ENCODE data around the gene KRT78.
"Not testable (repeated sequence)": the region's sequence is repeated elsewhere in the genome, so short reads cannot be mapped to it uniquely, and the experiment has no call there.

The KRT78 gene

GRCh38 chr12:52848661-52849255 lies at the start of gene KRT78:
Gene KRT78 (minus strand): TSS chr12:52848994. CDS start chr12:52848930, 64 bp downstream.
- DNase-seq (ENCODE audit: low read depth) = no peak

- no peak for DNase-seq (ENCODE audit: low read depth)
These were observed 47.7 kb upstream of the KRT78 start for GRCh38 chr12:52896190-52897100.

GRCh38 chr12:52895726-52896189 lies 47.0 kb upstream of the KRT78 start:
- no peak for DNase-seq (ENCODE audit: low read depth)

DNA sequence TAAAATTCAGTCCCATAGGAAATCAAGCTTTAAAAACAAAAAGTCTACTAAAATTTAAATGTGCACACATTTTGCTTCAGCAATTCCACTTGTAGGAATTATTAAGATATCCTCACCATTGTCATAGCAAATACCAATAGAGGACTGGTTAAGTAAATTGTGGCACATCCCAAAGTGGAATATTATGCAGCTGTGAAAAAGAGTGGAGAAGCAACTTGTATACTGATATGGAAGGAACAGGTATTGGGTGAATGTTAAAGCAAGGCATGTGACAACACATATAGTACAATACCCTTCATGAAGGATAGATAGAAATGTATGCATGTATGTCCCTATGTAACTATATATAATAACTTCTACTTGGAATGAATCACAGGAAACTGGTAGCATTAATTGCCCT lies 44.2 kb upstream of the KRT78 start:
- DNase-seq (ENCODE audit: low read depth) = no peak

DNA sequence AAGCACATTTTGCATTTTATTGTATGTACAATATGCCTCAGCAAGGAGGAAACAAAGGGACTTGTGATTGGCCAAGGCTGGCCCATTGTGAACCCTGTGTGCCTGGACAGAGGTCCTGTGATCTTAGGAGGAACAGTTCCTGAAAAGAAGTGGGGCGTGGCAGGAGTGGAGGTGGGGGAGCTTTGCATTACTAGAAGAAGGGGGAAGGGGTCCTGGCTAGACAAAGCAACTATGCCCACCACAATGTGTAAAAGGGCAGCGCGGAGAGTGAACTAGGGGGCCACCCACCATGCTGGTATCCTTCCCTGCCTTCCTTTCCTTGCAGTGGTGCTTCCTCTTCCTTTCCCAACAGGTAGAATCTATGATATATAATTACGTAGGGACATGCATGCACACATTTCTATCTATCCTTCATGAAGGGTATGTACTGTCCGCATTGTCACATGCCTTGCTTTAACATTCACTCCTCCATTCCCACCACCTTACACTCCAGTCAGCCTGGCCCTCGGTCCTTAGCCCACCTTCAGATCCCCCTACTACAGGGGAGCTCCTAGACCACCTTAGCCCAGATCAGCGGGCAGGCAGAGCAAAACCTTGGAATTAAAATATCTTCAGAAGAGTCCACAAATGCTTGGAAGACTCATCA lies 43.5 kb upstream of the KRT78 start:
- DNase-seq (ENCODE audit: low read depth) = no peak

DNA sequence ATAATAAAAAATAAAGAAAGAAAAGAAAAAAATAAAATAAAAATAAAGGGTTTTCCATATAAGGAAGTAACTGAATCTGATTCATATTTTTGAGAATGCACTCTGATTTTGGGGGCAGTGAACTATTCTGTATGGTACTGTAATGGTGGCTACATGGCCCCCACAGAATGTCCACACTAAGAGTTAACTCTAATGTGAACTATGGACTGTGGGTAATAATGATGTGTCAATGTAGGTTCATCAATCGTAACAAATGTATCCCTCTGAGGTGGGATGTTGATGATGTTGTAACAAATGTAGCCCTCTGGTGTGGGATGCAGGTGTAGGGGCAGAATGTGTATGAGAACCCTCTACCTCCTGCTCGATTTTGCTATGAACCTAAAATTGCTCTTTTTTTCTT lies 42.2 kb upstream of the KRT78 start:
- no peak for DNase-seq (ENCODE audit: low read depth)

- no peak for DNase-seq (ENCODE audit: low read depth)
These were observed 41.6 kb upstream of the KRT78 start for GRCh38 chr12:52890417-52890816.

DNA sequence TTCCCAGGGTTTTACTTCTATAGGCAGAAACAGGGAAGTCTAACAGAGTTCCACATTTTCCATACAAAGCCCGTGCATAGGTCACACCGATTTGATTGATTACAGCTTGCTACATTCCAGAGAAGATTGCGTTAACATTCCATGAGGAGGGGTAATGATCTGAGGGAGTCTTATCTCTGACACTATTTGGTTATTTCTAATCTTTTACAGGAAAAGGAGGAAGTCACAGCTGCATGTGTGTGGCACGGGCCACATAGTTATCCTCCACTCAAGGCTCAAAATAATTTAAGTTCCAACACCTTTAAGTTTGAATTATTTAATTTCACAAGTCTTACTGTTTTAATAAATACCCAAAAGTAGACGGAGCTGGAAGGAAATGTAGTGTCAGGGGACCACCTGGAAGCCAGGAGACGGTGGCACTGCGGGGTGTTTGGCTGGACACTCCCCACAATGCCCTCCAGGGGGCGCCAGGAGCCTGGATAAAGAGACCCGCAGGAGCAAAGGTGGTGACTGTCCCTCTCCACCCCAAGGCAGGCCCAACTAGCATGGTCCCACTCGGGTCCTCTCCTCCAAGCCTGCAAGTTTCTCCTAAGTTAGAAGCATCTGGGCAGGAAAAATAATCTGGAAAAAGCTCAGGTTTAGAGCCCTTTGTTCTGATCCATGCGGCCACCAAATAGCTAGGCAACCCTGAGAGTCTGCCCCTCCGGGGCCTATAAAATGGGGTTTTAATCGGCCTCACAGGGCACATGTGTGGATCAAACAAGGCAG lies 35.9 kb upstream of the KRT78 start:
- peak; percentile 28 for DNase-seq (ENCODE audit: low read depth)

GRCh38 chr12:52880499-52880898 lies 31.7 kb upstream of the KRT78 start:
- DNase-seq (ENCODE audit: low read depth) = not testable (repeated sequence)

- no peak for DNase-seq (ENCODE audit: low read depth)
These were observed 30.9 kb upstream of the KRT78 start for GRCh38 chr12:52879394-52880351.

- no peak for DNase-seq (ENCODE audit: low read depth)
These were observed 30.0 kb upstream of the KRT78 start for GRCh38 chr12:52878507-52879393.

DNA sequence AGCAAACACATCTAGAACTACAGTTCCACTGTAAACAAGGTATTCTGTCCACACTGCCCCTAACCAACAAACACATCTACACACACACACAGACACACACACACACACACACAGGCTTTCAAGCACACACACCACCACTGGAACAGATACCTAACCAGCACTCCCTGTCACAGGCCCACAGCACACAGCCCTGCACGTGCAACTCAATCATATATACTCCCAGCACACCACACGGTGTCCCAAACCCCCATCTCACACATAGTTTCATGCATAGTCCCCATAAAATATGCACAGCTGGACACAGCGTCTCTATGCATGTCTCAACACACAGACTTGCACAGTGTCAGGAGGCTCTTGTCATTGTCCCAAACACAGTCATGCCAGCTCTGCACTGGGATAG lies 28.4 kb upstream of the KRT78 start:
- DNase-seq (ENCODE audit: low read depth) = no peak

GRCh38 chr12:52876372-52876771 lies 27.6 kb upstream of the KRT78 start:
- DNase-seq (ENCODE audit: low read depth) = no peak

GRCh38 chr12:52874573-52875435 lies 26.0 kb upstream of the KRT78 start:
- no peak for DNase-seq (ENCODE audit: low read depth)

DNA sequence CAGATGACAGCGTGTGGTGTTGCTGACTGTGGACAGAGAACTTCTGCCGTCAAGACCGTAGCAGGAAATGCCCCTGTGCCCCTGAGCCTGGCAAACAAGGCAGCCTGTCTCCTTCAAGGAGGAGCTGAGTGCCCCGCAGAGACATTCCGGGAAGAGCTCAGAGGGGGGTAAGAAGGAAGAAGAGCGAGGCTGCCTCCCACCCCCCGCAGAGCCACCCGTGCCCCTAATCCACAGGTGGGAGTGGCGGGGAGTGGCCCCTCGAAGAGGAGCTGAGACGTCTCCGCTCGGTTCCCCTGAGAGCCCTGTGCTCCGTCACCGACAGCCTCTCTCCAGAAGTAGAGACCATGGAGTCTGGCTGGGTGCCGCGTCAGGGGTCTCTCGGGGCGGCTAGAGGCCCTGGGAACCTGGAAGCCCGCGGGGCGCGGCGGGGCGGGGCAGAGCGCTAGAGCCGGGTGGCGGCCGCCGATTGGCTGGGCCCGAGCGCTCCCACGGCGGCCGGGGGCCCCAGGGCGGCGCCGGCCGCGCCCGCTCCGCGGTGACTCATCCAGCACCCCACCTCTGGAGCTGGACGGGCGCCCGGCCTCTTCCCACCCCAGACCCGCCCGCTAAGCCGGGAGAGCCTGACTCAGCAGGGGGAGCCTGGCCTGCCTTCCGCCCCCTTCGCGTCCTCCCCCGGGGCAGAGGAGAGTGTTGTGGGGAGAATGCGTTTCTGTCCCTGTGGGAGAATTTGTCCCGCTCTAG lies 25.2 kb upstream of the KRT78 start:
- peak; percentile 41 for DNase-seq (ENCODE audit: low read depth)

GRCh38 chr12:52873513-52873831 lies 24.7 kb upstream of the KRT78 start:
- no peak for DNase-seq (ENCODE audit: low read depth)

- DNase-seq (ENCODE audit: low read depth) = no peak
These were observed 24.0 kb upstream of the KRT78 start for GRCh38 chr12:52872644-52873389.

Measured in T-helper 22 cell (primary cell).